Endothelial cell of umbilical vein (primary cell): ENCODE data around the gene GPRIN1.

Experiments used
- CTCF ChIP-seq, 2 donors: IDR thresholded peaks; 1 replicate in 1 of 2; 2 replicates in 1 of 2; pipeline ENCODE4 v1.5.1; 2011; ENCODE audit warnings: low read length in 2 of 2, mild to moderate bottlenecking in 2 of 2, moderate library complexity in 2 of 2, control low read depth in 1 of 2, inconsistent platforms in 1 of 2, low read depth in 1 of 2; ENCODE audit not compliant: insufficient read depth in 1 of 2; ENCODE audit errors: extremely low read depth in 1 of 2
- EZH2 ChIP-seq: IDR thresholded peaks from 2 replicates; pipeline ENCODE4 v1.6.1; 2012; ENCODE audit warnings: borderline replicate concordance, low read depth, mild to moderate bottlenecking, moderate library complexity, low read length, inconsistent platforms; ENCODE audit not compliant: severe bottlenecking
- GATA2 ChIP-seq: IDR thresholded peaks from 2 replicates; pipeline ENCODE4 v1.7.0; 2011; ENCODE audit warnings: low read depth, mild to moderate bottlenecking, moderate library complexity, mixed read lengths, low read length; ENCODE audit not compliant: insufficient read length, insufficient read depth
- MAX ChIP-seq: IDR thresholded peaks from 2 replicates; pipeline ENCODE4 v1.6.1; 2011; ENCODE audit not compliant: insufficient read depth, insufficient read length
- MYC ChIP-seq: IDR thresholded peaks from one replicate; pipeline ENCODE4 v1.6.1; 2011; ENCODE audit warnings: mild to moderate bottlenecking, low read depth, low read length
- POLR2A ChIP-seq: IDR thresholded peaks from 2 replicates; pipeline ENCODE4 v1.6.1; 2012; ENCODE audit warnings: low read depth, mild to moderate bottlenecking, control low read depth, low read length
- POLR2AphosphoS5 ChIP-seq: IDR thresholded peaks from 2 replicates; pipeline ENCODE4 v1.6.1; 2012; ENCODE audit warnings: low read depth, mild to moderate bottlenecking, control low read depth, low read length, moderate library complexity; ENCODE audit not compliant: insufficient read depth

GRCh38 chr5:176559683-176560082, 50.3 kb downstream of the GPRIN1 start:
- no peak for TF ChIP-seq CTCF (IDR thresholded peaks at IDR 0.05; ENCODE audit: extremely low read depth in 1 of 2, insufficient read depth in 1 of 2, low read depth in 1 of 2, low read length in 2 of 2)
- TF ChIP-seq EZH2, result no peak
- TF ChIP-seq POLR2A, result no peak
- TF ChIP-seq POLR2AphosphoS5, result no peak
- TF ChIP-seq MAX, result no peak
- TF ChIP-seq GATA2, result no peak
- TF ChIP-seq MYC, result no peak
